GM23338 (cell line): ENCODE measurements around the gene LYPD5. TPM values are rescaled to one million over a fixed set of nuclear protein-coding genes. Genes with fewer than 3 reads are reported as not detected.
"Not testable (repeated sequence)": the region's sequence is repeated elsewhere in the genome, so short reads cannot be mapped to it uniquely, and the experiment has no call there.

Experiments
- ATAC-seq: fragments of 200-7000 bp; cut with Tn5 transposase; 3 replicates; pipeline ENCODE4 v1.9.1; 2020
- DNase-seq: peaks from one replicate; pipeline ENCODE4 v3.0.0-alpha.2; 2015; ENCODE audit warnings: low spot score
- H2AFZ ChIP-seq: fragments of 200-600 bp; sonication (generic); 2 replicates; pipeline ENCODE4 v1.8.0; 2016; ENCODE audit warnings: antibody characterized with exemption, mild to moderate bottlenecking, moderate library complexity
- H3F3A ChIP-seq: fragments of 200-600 bp; sonication (generic); replicated peaks from 2 replicates; pipeline ENCODE4 v1.8.0; 2017; ENCODE audit warnings: antibody characterized with exemption, mixed run types, low read depth
- H3K27ac ChIP-seq: fragments of 200-600 bp; sonication (generic); 2 replicates; pipeline ENCODE4 v1.6.1; 2016; ENCODE audit warnings: low read depth
- H3K27me3 ChIP-seq: fragments of 200-600 bp; sonication (generic); 2 replicates; pipeline ENCODE4 v1.8.0; 2016; ENCODE audit warnings: mild to moderate bottlenecking, mixed run types, moderate library complexity; ENCODE audit not compliant: insufficient read depth
- H3K36me3 ChIP-seq: fragments of 200-600 bp; sonication (generic); 2 replicates; pipeline ENCODE4 v1.8.0; 2016; ENCODE audit warnings: mild to moderate bottlenecking; ENCODE audit not compliant: insufficient read depth
- H3K4me1 ChIP-seq: fragments of 200-600 bp; sonication (generic); 2 replicates; pipeline ENCODE4 v1.8.0; 2016; ENCODE audit warnings: mild to moderate bottlenecking, moderate library complexity; ENCODE audit not compliant: insufficient read depth
- H3K4me2 ChIP-seq: fragments of 200-600 bp; sonication (generic); 2 replicates; pipeline ENCODE4 v1.7.1; 2017; ENCODE audit warnings: mixed run types
- H3K4me3 ChIP-seq: fragments of 200-600 bp; sonication (generic); 2 replicates; pipeline ENCODE4 v1.6.1; 2016; ENCODE audit warnings: mixed run types
- H3K79me2 ChIP-seq: fragments of 200-600 bp; sonication (generic); replicated peaks from 2 replicates; pipeline ENCODE4 v1.8.0; 2017; ENCODE audit warnings: mild to moderate bottlenecking; ENCODE audit not compliant: insufficient read depth
- H3K9me2 ChIP-seq: fragments of 200-600 bp; sonication (generic); 2 replicates; pipeline ENCODE4 v1.8.0; 2017; ENCODE audit not compliant: insufficient read depth
- H4K20me1 ChIP-seq: fragments of 200-600 bp; sonication (generic); replicated peaks from 2 replicates; pipeline ENCODE4 v1.8.0; 2017; ENCODE audit warnings: mild to moderate bottlenecking; ENCODE audit not compliant: insufficient read depth
- H3K27ac Mint-ChIP-seq: 2 replicates; pipeline ENCODE4 v1.8.0; 2020; ENCODE audit warnings: inconsistent platforms, mild to moderate bottlenecking, moderate library complexity, mixed read lengths
- H3K27me3 Mint-ChIP-seq: 3 replicates; pipeline ENCODE4 v1.8.0; 2022; ENCODE audit warnings: low read depth, mild to moderate bottlenecking, moderate library complexity, mixed read lengths, inconsistent platforms; ENCODE audit not compliant: insufficient read depth, poor library complexity
- H3K36me3 Mint-ChIP-seq: 3 replicates; pipeline ENCODE4 v1.8.0; 2021; ENCODE audit warnings: low read depth, mild to moderate bottlenecking, inconsistent platforms, moderate library complexity, mixed read lengths
- H3K4me1 Mint-ChIP-seq: 3 replicates; pipeline ENCODE4 v1.8.0; 2020; ENCODE audit warnings: mild to moderate bottlenecking, inconsistent platforms, mixed read lengths
- H3K4me3 Mint-ChIP-seq: 3 replicates; pipeline ENCODE4 v1.8.0; 2021; ENCODE audit warnings: moderate library complexity, mild to moderate bottlenecking, inconsistent platforms, mixed read lengths
- H3K9me3 Mint-ChIP-seq: 3 replicates; pipeline ENCODE4 v1.8.0; 2020; ENCODE audit warnings: moderate library complexity, mild to moderate bottlenecking, inconsistent platforms, mixed read lengths
- CREB1 ChIP-seq: fragments of 250-450 bp; sonication (Bioruptor Pico); IDR thresholded peaks from 2 replicates; pipeline ENCODE4 v1.5.0; 2020; ENCODE audit warnings: low read depth, mild to moderate bottlenecking, moderate library complexity
- NANOG ChIP-seq: IDR thresholded peaks from 2 replicates; pipeline ENCODE4 v1.6.1; 2016; ENCODE audit warnings: antibody characterized with exemption, borderline replicate concordance
- POLR2AphosphoS5 ChIP-seq: IDR thresholded peaks from 2 replicates; pipeline ENCODE4 v1.6.1; 2016; ENCODE audit warnings: antibody characterized with exemption, low read depth
- REST ChIP-seq: IDR thresholded peaks from one replicate; pipeline ENCODE4 v1.6.1; 2018; ENCODE audit warnings: antibody characterized with exemption; ENCODE audit not compliant: unreplicated experiment
- STAT1 ChIP-seq: IDR thresholded peaks from one replicate; pipeline ENCODE4 v1.6.1; 2016; ENCODE audit warnings: antibody characterized with exemption; ENCODE audit not compliant: unreplicated experiment
- ZNF114 ChIP-seq: fragments of 250-450 bp; sonication (Bioruptor Pico); IDR thresholded peaks from 2 replicates; pipeline ENCODE4 v1.5.0; 2020; ENCODE audit warnings: mild to moderate bottlenecking, moderate library complexity
- ZNF331 ChIP-seq: fragments of 250-450 bp; sonication (Bioruptor Pico); IDR thresholded peaks from 2 replicates; pipeline ENCODE4 v1.5.0; 2020; ENCODE audit warnings: low read depth, mild to moderate bottlenecking, moderate library complexity
- polyA plus RNA-seq: library from polyadenylated mRNA; unstranded; fragments of >200 nt; fragmentation: Nextera tagmentation; extraction: Ambion mirVana; gene quantifications from 2 replicates; pipeline ENCODE4 v1.2.1, GENCODE V29; 2016
- total RNA-seq: library from RNA; depleted of rRNA; stranded (reverse); fragments of >200 nt; shearing (Covaris generic); gene quantifications from 2 replicates; pipeline ENCODE4 v1.2.3, GENCODE V29; 2014
- TF ChIP-seq, protein P1 (sequence below): fragments of 250-450 bp; sonication (Bioruptor Pico); IDR thresholded peaks from 2 replicates; pipeline ENCODE4 v1.5.0; 2020; ENCODE audit warnings: mild to moderate bottlenecking, moderate library complexity

LYPD5 gene
- total and polyA plus RNA-seq, 2 experiments from 2014 or later, result 1.1 to 1.5 TPM

- not testable (repeated sequence) for H3K79me2 ChIP-seq, H3K4me3 ChIP-seq, H3K27ac Mint-ChIP-seq, H3K36me3 ChIP-seq, H2AFZ ChIP-seq, ATAC-seq, H3K4me1 Mint-ChIP-seq, H4K20me1 ChIP-seq, DNase-seq, H3K4me3 Mint-ChIP-seq, H3K27ac ChIP-seq, H3K4me2 ChIP-seq, H3K4me1 ChIP-seq, H3F3A ChIP-seq
- H3K9me2 ChIP-seq, result peaks cover 13% of the 10 kb centered on the region
- Mint-ChIP-seq H3K9me3 (peaks cover 41% of the 10 kb centered on the region), H3K36me3 (peaks cover 32% of the 10 kb centered on the region), H3K27me3 (peaks cover 14% of the 10 kb centered on the region)
- peaks cover 15% of the 10 kb centered on the region; the same call in 1 of the 2 replicates for H3K27me3 ChIP-seq
These were observed 22.3 kb upstream of the LYPD5 start for GRCh38 chr19:43824572-43824971.

- H3K4me3 ChIP-seq, H4K20me1 ChIP-seq, DNase-seq, H3K4me1 ChIP-seq, H3K4me1 Mint-ChIP-seq, ATAC-seq, H3K36me3 ChIP-seq, H2AFZ ChIP-seq, H3K79me2 ChIP-seq, H3K4me3 Mint-ChIP-seq, H3F3A ChIP-seq, H3K4me2 ChIP-seq, H3K27ac ChIP-seq, H3K27ac Mint-ChIP-seq: not testable (repeated sequence)
- H3K27me3 Mint-ChIP-seq, result peaks cover 14% of the 10 kb centered on the region
- H3K27me3 ChIP-seq, result peaks cover 21% of the 10 kb centered on the region
- peaks cover 26% of the 10 kb centered on the region for H3K36me3 Mint-ChIP-seq
- H3K9me3 Mint-ChIP-seq, result peaks cover 46% of the 10 kb centered on the region
- H3K9me2 ChIP-seq, result peaks cover 13% of the 10 kb centered on the region
These were observed 21.6 kb upstream of the LYPD5 start for GRCh38 chr19:43823856-43824255.

DNA sequence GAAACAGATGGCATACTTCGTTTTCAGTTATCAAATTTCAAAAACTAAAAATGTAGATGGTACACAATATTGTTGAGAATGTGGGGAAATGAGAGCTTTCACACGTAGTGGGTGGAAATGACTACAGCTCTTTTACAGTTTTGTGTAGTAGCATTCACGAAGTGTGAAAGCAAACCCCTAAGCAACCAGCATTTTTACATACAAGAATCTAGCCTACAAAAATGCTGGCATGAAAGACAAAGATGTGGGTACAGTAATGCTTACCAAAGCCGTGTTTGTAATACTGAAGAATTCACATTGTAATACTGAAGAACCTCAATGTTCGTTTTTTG is 18.6 kb upstream of the LYPD5 start:
- Histone ChIP-seq H3K9me2 (peaks cover 10% of the 10 kb centered on the region), H3K79me2 (no peaks in the 10 kb centered on the region), H3K4me1 (no peaks in the 10 kb centered on the region), H3K27ac (no peak overlapping the region), H2AFZ (peak overlapping the region; percentile 98; the same call in 1 of the 2 replicates), H3K4me3 (peak overlapping the region; percentile 45), H3F3A (no peaks in the 10 kb centered on the region), H4K20me1 (no peaks in the 10 kb centered on the region), H3K36me3 (no peaks in the 10 kb centered on the region), H3K27me3 (peaks cover 21% of the 10 kb centered on the region), H3K4me2 (peak overlapping the region; percentile 72; the same call in 1 of the 2 replicates)
- Mint-ChIP-seq H3K27ac (no peak overlapping the region), H3K4me1 (no peaks in the 10 kb centered on the region), H3K4me3 (peak overlapping the region; percentile 63; the same call in 2 of the 3 replicates), H3K27me3 (peaks cover 11% of the 10 kb centered on the region), H3K9me3 (peaks cover 49% of the 10 kb centered on the region), H3K36me3 (peaks cover 9% of the 10 kb centered on the region)
- DNase-seq (no peak), ATAC-seq (no peak)
- TF ChIP-seq ZNF114 (no peak), POLR2AphosphoS5 (no peak), ZNF331 (CRISPR knock-in tag) (no peak), STAT1 (no peak), REST (no peak), CREB1 (CRISPR knock-in tag) (no peak), NANOG (no peak)
- TF ChIP-seq, protein P1, sequence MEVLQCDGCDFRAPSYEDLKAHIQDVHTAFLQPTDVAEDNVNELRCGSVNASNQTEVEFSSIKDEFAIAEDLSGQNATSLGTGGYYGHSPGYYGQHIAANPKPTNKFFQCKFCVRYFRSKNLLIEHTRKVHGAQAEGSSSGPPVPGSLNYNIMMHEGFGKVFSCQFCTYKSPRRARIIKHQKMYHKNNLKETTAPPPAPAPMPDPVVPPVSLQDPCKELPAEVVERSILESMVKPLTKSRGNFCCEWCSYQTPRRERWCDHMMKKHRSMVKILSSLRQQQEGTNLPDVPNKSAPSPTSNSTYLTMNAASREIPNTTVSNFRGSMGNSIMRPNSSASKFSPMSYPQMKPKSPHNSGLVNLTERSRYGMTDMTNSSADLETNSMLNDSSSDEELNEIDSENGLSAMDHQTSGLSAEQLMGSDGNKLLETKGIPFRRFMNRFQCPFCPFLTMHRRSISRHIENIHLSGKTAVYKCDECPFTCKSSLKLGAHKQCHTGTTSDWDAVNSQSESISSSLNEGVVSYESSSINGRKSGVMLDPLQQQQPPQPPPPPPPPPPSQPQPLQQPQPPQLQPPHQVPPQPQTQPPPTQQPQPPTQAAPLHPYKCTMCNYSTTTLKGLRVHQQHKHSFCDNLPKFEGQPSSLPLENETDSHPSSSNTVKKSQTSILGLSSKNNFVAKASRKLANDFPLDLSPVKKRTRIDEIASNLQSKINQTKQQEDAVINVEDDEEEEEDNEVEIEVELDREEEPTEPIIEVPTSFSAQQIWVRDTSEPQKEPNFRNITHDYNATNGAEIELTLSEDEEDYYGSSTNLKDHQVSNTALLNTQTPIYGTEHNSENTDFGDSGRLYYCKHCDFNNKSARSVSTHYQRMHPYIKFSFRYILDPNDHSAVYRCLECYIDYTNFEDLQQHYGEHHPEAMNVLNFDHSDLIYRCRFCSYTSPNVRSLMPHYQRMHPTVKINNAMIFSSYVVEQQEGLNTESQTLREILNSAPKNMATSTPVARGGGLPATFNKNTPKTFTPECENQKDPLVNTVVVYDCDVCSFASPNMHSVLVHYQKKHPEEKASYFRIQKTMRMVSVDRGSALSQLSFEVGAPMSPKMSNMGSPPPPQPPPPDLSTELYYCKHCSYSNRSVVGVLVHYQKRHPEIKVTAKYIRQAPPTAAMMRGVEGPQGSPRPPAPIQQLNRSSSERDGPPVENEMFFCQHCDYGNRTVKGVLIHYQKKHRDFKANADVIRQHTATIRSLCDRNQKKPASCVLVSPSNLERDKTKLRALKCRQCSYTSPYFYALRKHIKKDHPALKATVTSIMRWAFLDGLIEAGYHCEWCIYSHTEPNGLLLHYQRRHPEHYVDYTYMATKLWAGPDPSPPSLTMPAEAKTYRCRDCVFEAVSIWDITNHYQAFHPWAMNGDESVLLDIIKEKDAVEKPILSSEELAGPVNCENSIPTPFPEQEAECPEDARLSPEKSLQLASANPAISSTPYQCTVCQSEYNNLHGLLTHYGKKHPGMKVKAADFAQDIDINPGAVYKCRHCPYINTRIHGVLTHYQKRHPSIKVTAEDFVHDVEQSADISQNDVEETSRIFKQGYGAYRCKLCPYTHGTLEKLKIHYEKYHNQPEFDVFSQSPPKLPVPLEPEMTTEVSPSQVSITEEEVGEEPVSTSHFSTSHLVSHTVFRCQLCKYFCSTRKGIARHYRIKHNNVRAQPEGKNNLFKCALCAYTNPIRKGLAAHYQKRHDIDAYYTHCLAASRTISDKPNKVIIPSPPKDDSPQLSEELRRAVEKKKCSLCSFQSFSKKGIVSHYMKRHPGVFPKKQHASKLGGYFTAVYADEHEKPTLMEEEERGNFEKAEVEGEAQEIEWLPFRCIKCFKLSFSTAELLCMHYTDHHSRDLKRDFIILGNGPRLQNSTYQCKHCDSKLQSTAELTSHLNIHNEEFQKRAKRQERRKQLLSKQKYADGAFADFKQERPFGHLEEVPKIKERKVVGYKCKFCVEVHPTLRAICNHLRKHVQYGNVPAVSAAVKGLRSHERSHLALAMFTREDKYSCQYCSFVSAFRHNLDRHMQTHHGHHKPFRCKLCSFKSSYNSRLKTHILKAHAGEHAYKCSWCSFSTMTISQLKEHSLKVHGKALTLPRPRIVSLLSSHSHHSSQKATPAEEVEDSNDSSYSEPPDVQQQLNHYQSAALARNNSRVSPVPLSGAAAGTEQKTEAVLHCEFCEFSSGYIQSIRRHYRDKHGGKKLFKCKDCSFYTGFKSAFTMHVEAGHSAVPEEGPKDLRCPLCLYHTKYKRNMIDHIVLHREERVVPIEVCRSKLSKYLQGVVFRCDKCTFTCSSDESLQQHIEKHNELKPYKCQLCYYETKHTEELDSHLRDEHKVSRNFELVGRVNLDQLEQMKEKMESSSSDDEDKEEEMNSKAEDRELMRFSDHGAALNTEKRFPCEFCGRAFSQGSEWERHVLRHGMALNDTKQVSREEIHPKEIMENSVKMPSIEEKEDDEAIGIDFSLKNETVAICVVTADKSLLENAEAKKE (CRISPR knock-in tag), result no peak
